ENCODE results near the gene MRPL54.

MRPL54 gene
- 19.2 to 35.3 (median 20.1) reads per million in 3 experiments for total RNA-seq

DNA sequence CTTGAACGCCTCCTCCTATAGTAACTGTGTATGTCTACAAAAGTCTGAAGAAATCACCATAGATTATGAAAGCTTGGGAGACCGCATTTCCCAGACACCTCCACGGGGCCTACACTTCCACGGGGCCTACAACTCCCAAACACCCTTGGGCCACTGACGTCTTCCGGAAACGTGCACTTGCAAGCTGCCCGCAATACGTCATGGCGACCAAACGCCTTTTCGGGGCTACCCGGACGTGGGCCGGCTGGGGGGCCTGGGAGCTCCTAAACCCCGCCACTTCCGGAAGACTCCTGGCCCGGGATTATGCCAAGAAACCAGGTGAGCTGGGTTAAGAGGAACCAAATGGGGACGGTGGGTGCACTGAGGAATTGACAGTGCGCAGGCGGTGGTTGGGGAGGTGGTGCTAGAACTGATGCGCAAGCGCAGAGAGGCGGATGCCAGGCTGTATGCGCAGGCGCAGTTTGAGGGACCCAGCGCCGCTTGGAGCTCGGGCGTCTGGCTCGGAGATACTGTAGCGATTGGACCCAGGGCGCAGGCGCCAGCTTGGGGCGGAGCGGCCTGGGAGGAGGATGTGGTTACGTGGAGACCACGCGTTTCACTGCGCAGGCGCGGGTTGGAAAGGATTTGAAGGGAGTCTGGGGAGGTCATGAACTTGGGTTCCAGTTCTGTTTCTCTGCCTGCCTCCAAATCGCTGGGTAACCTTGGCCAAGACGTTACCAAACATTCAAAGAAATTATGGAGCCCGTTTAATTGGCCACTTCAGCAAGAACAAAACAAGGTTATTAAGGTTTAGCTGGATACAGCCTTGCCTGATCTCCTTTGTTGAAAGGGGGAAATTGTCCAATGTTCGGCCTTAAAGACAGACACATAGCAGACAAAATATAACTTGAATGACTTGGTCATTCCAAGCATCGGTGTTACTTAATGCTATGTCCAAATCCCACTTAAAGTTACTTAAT lies at the start of gene MRPL54:
Gene MRPL54, plus strand, starts transcription at position 182 of the 959 bp plus-strand sequence. Its CDS starts 19 bp downstream, at position 201.
- DNase-seq = peak; percentile 100

DNA sequence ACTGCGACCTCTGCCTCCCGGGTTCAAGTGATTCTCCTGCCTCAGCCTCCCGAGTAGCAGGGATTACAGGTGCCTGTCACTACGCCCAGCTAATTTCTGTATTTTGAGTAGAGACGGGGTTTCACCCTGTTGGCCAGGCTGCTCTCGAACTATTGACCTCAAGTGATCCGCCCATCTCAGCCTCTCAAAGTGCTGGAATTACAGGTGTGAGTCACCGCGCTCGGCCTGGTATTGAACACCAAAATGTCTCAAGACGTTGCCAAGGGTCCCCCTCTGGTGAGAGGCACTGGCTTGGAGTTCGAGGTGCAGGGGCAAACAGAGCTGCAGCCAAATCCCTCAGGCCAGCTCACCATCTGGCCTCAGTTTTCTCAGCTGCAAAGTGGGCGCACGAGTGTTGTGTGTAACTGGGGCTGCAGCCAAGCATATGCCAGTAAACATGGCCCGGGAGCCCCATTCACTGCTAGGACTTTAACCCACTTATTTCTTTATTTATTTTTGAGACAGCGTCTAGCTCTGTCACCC lies 46.3 kb upstream of the MRPL54 start:
- no peak for DNase-seq

DNA sequence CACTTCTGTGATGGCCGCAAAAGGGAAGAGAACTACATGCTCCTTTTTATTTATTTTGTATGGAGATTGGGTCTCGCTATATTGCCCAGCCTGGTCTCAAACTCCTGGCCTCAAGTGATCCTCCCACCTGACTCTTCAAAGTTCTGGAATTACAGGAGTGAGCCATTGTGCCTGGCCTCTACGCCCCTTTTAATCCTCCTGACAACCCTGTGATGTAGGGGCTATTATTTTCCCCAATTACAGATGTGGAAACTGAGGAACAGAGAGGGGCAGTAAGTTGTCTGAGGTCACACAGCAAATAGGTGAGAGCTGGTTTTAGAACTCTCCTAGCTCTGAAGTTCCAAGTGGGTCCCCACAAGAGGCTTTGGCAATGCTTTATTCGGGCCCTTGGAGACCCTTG lies 42.6 kb upstream of the MRPL54 start:
- DNase-seq = no peak

DNA sequence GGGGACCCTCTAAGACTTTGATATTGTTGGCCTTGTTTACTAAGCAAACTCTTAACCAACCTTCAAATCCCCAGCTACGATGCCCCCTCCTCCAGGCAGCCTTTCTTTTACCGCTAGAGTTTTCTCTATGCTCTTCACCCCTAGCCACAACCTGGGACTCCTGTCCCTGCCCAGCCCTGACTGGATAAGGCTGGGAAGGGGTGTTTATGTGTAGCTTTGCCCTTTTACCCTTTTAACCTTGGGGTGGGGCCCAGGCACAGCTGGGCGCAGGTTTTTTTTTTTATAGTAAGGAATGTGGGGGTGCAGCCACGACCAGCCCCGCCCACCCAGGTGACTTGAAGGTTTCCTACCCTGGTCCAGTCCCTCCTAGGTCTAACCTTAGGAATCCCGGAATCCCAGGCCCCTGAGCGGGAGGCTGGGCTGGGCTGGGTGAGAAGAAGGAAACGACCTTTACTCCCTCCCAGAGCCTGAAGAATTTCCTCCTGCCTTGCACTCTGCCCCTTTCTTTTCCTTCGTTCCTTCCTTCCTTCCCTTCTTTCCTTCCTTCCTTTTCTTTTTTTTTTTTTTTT lies 42.0 kb upstream of the MRPL54 start:
- DNase-seq = no peak

DNA sequence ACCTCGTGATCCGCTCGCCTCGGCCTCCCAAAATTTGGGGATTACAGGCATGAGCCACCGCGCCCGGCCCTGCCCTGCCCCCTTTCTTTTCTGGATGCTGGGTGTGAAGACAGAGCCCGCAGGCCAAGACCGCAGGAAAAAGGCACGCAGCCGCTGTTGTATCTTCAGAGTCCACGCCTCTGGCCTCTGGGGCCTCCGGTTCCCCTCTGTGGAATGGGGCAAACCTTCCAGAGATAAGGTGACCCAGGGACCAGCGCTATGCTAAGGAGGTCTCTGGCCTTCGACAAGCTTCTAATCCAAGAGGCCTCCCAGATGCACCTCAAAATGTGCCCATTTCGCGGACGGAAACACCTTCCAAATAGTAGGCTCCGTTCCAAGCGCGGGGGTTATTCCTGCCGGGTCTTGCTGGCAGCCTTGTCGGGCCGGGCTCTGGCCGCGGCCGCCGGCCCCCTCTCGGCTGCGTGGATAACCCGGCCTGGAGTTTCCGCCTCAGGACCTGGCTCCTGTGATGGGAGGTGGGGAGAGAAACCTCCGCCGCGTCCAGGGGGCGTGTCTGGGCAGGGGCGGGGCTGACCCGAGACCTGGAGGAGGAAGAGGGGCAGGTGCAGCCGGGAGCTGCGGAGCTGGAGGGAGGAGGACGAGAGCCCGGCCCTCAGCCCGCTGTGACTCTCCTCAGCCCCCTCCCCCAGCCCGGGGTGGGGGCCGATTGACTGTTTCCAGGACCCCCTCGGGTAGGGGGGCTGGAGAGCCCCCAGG lies 41.2 kb upstream of the MRPL54 start:
- peak; percentile 87 for DNase-seq

DNA sequence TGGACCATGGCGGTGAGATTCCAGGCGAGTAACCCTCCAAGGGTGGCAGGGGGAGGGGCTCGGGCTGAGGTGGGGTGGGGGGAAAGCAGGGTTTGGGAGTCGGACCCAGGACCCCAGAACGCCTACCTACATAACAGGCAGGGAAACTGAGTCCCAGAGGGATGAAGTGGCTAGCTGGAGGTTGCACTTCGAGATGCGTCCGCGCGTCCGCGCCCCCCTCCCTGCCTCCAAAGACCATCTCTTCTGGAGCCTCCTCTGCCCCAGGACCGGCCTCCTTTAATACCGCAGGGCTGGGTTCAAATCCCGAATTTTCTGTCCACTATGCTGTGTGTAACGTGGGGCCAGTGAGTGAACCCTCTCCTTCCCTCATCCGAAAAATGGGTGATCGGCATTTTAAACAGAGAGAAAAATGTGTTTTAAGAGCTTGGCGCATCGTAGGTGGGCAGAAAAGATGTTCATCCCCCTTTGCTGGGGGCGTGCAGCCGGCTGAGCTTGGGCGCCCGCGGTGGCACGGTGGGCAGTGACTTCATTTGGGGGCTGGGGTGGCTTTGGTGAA lies 40.5 kb upstream of the MRPL54 start:
- no peak for DNase-seq

DNA sequence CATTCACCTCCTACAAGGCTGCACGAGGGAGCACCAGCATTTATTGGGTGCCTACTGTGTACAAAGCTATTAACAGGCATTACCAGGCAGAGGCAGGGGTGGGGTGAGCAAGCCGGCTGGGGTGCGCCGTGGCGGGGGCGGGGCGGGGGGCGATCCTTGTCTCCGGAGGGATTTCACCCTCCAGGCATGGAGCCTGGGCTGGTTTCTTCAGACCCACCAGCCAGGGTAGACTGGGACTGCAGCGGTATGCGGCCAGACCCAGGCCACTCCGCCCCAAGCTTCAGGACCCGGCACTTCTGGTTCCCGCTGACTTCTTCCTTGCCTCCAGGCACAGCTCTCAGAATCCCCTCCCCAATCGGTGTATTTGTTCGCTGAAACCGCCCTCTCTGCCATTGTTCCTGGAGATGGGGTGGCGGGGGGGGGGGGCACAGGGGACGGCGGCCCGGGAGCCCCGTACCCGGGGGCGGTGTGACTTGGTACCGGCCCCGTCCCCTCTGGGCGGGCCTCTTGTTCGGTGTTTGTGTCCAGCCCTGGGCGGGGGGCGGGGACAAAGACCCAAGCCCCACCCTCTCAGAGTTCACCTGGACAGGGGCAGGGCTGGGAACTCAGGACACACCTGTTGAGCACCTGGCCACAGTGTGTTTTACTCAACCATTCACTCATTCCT lies 39.9 kb upstream of the MRPL54 start:
- no peak for DNase-seq

DNA sequence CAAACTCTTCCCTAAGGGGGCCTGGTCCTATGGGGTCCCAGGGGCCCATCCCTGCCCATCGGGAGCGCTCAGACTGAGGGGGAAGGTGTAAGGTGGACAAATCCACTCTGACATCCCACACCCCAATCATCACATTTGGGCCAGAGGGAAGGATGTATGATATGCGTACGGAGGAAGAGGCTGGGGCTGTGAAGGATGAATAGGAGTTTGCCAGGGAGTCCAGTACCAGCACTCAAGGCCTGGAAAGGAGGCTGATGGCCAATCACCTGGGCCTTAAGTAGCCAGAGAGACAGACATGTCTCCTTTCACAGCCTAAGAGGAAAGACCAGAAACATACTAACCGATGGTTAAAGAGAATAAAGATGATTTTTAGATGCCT lies 39.4 kb upstream of the MRPL54 start:
- no peak for DNase-seq

DNA sequence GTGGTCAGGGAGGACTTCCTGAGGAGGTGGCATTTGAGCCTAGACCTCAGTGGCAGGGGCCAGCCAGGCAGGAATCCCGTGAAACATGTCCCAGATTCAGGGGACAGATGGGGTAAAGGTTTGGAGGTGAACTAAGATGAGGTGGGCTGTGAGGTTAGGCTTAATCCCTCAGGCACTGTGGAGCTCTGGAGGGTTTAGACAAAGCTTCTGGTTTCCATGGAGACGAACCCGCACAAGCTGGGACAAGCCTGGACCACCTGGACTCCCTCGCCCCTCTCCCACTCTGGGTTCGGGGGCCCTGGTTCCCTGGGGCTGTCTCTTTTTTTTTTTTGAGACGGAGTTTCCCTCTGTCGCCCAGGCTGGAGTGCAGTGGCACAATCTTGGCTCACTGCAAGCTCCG lies 38.6 kb upstream of the MRPL54 start:
- DNase-seq = no peak

DNA sequence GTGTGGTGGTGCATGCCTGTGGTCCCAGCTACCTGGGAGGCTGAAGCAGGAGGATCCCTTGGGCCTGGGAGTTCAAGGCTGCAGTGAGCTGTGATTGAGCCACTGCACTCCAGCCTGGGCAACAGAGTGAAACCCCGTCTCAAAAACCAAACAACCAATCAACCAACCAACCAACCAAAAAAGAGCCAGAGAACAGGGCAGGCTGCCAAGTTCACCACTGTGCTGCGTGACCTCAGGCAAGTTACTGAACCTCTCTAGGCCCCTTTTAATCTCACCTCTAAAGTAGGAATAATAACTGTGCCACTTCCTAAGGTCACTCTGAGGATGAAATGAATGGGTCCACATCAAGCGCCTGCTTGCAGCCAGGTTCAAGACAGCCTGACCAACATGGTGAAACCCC lies 37.4 kb upstream of the MRPL54 start:
- DNase-seq = no peak

DNA sequence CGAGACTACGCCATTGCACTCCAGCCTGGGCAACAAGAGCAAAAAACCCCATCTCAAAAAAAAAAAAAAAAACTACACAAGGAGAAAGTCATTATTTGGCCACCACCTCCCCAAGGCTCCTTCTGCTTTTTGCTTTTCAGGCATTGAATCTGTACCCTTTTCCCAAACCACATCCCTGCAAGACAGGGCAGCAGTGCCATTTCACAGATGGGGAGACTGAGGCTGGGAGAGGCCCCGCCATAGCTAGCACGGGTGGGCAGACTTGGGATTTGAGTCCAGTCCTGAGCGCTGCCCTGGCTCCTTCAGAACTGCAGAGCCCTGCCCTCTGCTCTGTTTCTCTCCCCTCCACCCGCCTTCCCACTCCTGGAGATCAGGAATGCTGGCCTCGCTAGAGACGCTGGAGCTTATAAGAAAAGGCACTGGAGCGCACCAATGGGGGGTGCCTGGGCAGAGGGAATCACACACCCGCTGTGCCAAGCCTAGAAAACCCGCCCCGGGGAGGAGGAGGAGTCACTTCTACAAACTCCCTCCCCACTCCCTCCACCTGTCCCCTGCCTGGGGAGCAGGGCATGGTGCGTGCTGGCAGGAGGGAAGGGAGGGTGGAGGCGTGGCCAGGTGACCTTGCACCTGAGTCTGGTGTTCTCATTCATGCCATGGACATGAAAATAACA lies 36.7 kb upstream of the MRPL54 start:
- DNase-seq = no peak

DNA sequence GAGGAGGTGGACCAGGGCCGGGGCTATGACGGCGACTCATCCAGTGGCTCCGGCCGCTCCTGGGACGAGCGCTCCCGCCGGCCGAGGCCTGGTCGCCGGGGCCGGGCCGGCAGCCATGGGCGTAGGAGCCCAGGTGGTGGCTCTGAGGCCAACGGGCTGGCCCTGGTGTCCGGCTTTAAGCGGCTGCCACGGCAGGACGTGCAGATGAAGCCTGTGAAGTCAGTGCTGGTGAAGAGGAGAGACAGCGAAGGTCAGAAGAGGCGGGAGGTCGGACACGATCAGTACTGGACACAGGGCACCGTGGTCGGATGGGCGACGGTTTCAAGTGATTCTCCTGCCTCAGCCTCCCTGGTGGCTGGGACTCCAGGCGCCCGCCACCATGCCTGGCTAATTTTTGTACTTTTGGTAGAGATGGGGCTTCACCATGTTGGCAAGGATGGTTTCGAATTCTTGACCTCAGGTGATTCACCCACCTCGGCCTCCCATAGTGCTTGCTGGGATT lies 32.0 kb upstream of the MRPL54 start:
- DNase-seq = no peak

DNA sequence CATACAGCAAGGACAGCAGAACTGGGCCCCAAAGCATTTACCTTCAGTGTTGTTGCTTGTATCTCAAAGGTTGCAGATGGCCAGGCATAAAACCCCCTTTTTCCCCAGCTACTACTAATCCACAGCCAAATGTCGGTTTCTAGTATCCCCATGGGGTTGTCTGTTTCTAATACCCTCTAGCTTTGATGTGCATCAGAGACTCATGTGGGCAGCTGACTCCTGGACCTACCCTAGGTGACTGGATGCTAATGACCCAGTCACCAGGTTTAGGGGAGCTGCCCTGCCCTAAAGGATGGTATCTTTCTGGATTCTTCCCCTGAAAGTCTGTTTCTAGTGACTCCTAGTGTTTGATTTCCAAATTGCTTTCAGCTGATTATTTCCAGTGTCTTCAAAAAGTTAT lies 30.4 kb upstream of the MRPL54 start:
- no peak for DNase-seq

DNA sequence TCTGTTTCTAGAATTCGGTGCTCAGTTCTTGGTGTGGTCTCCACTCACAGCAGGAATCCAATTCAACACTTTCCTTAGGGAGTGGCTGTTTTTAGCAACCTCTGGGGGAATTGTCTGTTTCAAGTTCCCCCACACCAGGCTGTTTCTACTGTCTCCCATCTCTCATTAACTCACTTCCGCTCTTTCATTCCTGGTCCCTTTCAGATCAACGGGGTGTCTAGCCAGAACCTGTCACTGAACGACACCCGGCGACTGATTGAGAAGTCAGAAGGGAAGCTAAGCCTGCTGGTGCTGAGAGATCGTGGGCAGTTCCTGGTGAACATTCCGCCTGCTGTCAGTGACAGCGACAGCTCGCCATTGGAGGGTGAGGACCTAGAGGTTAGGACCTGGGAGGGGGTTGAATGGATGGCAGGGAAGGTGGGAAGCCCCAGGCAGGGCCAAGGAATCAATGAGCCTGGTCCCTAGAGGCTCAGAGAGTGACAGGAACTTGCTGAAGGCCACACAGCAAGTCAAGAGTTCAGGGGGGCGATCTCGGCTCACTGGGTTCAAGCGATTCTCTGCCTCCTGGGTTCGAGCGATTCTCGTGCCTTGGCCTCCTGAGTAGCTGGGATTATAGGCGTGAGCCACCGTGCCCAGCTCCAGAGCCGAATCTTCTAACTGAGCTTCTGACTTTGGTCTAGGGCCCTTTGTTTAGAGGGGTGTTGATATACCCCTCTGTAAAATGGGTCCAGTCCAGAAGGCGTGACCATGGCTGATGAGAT lies 28.8 kb upstream of the MRPL54 start:
- no peak for DNase-seq

DNA sequence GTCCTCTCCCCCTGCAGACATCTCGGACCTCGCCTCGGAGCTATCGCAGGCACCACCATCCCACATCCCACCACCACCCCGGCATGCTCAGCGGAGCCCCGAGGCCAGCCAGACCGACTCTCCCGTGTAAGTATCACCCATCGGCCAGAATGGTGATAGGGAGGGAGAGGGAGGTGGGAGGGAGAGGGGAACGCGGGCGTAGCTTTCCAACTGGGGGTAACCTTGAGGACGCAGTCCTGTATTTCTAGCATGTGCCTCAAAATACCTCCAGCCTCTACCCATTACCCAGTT lies 28.2 kb upstream of the MRPL54 start:
- no peak for DNase-seq

DNA sequence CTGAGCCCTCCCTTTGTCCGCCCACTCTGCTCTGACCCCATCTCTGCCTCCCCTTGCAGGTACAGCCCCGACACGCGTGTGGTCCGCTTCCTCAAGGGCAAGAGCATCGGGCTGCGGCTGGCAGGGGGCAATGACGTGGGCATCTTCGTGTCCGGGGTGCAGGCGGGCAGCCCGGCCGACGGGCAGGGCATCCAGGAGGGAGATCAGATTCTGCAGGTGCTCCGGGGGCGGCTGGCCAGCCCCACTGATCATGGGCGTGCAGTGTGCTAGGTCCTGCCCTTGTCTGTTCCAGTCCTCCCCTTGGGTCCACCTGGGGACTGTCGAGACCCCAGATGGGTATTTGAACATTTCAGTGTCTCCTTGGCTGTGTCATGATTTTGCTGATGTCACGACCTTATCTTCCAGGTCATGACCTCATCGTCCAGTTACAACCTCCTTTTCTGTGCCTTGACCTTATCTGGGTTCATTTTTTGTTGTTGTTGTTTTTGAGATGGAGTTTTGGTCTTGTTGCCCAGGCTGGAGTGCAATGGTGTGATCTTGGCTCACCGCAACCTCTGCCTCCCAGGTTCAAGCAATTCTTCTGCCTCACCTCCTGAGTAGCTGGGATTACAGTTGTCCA lies 26.3 kb upstream of the MRPL54 start:
- no peak for DNase-seq

DNA sequence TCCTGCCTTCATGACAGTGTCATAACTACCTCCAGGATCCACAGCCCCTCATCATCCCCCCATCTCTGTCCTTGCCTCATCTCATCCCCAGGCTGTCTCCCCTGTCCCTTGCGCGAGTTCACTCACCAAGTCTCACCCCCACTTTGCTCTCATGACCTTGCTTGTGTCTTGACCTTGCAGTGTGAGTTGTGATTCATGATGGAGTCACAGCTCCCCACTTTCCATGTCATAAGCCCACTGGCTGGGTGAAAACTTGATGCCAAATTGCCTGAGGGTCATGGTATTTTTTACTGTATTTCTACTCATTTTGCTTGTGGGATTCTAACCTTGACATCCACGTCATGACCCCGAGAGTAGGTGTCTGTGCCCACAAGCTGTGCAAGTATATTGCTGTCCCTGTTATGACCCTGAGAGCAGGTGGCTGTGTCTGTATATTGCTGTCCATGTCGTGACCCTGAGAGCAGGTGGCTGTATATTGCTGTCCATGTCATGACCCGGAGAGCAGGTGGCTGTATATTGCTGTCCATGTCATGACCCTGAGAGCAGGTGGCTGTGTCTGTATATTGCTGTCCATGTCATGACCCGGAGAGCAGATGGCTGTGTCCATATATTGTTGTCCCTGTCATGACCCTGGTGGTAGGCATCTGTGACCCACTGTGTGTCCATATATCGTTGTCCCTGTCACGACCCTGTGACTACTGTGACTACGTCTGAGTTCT lies 24.8 kb upstream of the MRPL54 start:
- no peak for DNase-seq

DNA sequence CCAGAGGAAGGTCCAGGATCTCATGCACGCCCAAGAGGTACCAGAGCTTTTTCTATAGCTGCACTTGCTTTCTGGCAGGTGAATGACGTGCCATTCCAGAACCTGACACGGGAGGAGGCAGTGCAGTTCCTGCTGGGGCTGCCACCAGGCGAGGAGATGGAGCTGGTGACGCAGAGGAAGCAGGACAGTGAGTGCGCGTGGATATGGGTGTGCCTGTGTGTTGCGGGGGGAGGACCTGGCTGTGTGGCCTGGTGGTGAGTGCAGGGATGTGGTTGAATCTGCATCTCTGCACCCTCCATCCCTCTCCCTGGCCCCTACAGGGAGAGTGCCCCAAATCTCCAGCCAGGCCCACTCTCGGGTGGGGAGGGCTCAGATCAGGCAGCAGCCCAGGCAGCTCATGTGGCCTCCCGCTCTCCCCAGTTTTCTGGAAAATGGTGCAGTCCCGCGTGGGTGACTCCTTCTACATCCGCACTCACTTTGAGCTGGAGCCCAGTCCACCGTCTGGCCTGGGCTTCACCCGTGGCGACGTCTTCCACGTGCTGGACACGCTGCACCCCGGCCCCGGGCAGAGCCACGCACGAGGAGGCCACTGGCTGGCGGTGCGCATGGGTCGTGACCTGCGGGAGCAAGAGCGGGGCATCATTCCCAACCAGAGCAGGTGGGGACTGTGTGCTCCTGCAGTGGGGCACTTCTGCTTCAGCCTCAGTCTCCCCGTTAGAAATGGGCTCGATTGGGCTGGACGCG lies 23.8 kb upstream of the MRPL54 start:
- DNase-seq = no peak

DNA sequence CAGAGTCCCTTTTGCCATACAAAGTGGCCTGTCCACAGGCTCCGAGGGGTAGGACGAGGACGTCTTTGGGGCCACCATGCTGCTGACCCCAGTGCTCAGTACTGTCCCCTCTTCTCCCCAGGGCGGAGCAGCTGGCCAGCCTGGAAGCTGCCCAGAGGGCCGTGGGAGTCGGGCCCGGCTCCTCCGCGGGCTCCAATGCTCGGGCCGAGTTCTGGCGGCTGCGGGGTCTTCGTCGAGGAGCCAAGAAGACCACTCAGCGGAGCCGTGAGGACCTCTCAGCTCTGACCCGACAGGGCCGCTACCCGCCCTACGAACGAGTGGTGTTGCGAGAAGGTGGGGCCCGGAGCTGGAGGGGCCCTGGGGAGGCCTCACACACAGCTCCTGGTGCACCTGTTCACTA lies 22.1 kb upstream of the MRPL54 start:
- DNase-seq = no peak
